Tongue (tissue), 2 donors: ENCODE measurements around the gene LSS. TPM values are rescaled to one million over a fixed set of nuclear protein-coding genes. Genes with fewer than 3 reads are reported as not detected.

Source experiments
- DNase-seq: peaks from one replicate; pipeline ENCODE4 v3.0.0-alpha.2; 2015
- total RNA-seq: library from RNA; depleted of rRNA; stranded (reverse); fragments of >200 nt; gene quantifications from one replicate; pipeline ENCODE4 v1.2.3, GENCODE V29; 2014

Gene LSS
- total RNA-seq, 1 donor from 2014 or later: 36.5 TPM

DNA sequence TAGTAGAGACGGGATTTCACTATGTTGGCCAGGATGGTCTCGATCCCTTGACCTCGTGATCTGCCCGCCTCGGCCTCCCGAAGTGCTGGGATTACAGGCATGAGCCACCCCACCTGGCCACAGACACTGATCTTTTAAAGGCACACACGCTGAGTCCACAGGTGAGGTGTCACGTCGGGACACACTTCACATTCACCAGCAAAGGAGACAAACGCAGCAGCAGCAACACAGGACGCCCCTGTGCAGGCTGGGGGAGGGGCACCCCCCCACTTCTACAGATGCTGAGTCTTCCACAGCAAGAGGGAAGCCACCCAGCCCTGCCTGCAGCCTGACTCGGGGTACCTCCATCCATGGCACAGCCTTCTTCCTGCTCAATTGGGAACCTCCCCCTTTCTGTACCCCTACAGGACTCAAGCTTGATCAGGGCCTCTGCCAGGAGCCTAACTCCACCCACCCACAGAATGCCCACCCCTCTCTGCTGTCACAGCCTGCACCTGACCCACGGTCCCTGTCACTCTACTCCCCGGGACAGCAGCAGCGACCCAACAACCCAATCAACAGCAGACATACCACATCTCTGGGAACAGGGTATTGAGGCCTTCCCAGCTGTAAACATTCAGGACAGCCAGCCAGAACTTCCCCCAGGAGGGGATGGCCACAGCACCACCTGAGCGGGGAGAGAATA, 9.5 kb downstream of the LSS start:
- DNase-seq: no peak

DNA sequence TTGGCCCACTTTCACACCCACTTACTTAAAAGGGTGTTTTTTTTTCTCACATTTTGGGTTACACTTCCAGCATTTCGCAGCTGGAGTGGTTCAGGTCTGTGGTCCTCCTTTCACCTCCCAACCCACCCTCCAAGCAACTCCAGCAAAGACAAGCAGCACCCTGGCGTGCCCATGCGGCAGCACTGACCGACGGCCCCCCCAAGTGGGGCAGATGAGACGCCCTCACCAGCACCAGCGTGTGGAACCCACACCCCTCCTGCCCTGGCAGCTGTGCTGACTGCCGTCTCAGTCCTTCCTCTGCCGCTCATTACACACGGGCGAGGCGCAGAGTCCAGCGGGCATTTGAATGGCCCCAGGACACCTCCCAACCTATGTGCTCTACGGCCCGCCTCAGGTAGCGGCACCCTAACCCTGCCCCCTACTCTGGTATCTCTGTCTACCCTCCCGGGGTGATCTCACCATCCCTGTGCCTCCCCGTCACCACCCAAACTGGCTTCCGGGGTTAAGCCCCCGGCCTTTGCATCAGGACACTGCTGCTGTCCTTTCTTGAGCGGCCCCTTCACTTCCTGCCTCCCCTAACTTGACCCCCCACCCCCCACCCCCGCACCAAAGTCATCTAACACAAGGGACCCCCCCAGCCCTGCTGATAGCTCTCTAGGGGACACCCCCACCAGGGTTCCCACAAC, 10.9 kb downstream of the LSS start:
- DNase-seq: no peak

DNA sequence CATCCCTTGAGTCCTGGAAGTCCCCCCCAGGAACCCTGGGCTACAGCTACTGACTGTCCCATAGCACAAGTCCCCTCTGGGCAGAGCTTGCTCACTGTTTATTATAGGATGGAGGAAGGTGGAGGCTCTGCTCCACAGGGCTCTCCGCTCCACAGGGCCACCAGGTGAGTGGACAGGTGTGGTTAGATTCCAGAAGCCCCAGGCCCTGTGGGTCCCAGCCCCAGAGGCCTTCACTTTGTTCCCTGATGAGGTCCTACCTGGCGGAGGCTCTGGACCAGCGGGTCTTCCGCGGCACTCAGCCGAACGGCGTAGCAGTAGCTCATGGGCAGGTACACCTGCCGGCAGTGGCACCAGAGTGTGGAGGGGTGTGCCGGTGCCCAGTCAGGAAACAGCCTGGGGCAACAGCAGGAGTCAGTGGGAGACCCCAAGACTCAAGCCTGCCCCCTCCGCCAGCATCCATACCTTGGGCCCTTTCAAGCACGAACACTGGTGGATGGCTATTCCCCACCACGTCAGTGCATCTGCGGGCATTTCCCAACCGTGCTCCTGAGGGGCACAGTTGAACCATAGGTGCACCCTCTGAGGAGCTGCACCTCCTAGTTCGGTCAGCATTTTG, 12.3 kb downstream of the LSS start:
- DNase-seq: no peak

DNA sequence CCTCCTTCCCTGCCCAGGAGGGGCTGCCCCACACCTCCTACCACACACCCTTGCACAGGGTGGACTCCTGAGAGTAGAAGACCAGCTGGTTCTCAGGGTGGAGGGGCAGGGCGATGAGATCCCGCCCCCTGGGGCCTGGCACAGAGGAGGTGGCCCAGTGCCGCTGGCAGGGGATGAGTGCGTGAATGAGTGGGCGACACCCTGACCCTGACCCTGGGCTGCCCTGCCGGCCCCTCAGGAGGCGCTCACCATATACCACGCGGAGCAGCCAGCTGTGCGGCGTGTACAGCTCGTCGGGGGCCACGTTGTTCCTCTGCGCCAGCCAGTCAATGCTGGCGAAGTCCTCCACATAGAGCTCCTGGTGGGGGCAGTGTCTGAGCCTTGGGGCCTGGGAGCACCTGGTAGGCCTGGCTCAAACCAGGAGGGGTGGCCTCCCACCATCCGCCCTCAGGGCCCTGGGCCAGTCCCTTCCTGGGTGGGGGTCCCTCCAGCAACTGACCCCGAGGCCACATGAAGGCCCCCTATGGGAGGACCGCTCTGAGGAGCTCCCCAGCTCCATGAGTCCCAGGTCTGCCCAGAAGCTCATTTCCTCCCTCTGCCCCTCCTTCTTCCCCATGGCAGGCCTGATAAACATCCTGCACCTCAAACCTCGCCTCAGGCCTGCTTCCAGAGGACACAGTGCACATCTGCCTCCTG, 13.0 kb downstream of the LSS start:
- no peak for DNase-seq

DNA sequence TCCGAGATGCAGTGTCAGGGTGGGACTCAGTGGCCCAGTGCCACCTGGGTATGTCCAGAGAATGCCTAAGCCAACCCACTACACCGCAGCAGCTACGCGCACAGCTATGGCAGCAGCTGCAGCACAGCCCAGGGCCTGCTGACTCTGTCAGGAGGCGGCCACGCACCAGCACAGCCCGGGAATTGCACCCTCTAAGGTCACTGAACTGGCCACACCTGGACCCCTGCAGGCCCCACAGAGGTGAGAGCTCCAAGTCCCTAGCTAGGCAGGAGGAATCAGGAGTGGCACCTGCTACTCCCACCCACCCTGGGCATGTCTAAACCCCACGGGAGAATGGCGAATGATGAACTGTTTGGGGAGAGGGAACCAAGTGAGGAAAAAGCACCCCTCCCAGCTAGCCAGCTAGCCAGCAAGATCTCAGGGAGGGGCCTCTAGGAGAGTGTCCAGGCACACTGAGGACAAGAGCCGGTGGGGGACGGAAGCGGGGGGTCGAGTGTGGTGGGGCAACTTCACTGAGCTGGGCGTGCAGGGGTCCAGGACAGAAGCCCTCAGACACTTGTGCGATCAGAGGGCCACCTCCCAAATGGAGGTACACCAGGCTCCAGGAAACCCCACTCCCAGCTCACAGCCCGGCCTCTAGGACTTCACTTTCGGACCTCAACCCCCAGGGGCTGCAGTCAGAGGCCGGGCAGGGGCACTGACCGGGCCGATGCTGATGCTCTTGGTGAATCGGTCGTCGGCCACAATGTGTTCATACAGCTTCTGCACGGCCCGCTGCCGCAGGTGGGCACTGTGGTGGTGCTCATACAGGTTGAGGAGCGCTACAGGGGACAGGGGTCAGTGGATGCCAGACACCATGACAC, 13.9 kb downstream of the LSS start:
- DNase-seq: no peak

DNA sequence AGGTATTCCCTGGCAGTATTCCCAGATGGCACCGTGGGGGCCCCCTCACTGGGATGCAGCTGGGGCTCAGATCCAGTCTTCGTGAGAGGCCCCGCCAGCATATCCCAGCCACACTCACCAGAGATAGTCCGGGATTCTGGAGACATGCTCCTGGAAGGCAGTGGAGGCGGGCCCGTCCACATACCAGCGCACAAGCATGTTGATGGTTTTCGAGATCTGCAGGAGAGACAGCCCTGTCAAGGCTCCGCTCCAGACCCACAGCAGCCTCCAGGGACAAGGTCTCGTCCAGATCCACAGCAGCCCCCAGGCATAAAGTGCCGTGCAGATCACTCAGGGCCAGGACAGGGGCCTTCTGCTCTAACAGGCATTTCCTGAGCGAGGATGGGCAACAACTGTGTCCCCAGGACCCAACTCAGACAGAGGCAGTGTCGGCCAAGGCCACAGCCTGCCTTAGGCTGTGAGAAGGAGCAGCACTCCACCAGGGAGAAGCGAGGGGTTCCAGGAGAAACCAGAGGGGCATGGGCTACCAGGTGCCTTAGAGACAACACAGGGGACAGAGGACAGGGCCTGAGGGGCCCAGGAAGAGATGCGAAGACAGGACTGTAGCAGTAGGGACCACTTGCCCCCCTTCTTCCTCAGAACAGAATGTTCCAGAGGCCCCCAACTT, 14.8 kb downstream of the LSS start:
- DNase-seq: no peak

DNA sequence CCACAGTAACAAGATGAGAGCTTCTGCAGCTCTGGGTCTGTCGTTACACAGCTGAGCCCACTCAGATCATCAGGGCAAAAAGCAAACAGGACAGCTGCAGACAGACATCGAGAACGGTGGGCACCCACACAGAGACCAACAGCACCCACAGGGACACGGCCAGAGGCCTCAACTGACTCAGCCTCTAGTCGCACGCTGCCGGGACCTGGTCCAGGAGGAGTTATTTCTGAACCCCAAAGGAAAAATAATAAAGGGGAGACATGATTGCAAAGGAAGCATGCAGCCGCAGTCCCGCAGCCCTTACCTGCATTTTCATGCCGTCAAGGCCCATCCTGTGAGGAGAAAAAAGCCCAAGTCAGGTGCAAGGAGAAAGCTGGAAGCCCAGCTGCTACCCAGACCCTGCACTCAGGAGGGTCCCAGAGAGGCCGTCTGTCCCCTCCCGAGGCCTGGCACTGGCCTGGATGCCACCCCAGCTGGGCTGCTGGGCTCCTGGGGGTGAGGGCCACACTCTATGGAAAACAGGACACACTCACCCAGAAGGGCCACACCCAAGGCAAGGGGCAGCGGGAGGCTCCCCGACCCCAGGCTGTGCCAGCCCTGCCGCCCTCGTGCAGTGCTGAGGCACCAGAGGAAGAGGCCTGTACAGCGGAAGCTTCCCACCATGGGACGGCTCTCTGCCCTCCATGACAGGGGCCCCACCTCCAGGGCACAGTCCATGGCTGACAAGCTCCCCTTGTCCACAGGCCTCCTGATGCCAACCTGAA, 15.7 kb downstream of the LSS start:
- DNase-seq: no peak

DNA sequence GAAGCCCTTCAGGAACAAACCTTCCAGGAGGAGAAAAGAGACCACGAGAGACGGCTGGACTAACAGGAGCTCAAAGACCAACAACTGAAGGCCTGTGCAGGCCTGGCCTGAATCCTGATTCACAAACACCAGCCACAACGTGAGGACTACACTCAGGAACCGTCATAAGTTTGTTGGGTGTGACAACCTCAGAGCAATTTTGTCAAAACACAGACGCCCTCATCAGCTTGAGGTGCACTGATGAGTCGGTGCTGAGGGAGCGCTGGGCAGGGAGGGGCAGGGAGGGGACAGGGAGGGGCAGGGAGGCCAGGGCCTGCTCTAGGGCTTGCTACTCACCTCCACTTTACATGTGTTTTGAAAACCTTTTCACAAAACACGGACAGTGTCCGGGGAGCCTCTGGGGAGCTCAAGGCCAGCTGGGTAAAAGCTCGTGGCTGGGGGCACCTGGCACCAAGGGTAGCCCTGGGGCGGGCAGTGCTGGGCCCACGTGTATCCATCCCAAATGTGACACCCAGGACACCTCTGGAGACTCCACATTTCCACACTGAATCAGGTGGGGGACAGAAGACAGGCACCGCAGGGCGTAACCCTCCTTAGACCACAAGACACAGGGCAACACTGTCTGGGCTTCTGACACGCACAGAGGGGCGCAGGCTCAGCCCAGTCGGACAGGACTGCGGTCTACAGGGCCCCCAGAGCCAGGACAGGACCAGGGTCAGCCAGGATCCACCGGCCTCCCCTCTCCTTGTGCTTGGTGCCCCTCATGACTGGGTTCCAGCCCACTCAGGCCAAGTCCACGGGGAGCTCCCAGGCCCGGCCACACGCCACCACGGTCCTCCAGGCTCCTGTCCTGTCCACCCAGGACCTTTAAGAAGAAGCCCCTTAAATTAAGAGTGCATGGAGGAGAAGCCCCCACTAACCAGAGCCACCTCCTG, 16.5 kb downstream of the LSS start:
- no peak for DNase-seq

DNA sequence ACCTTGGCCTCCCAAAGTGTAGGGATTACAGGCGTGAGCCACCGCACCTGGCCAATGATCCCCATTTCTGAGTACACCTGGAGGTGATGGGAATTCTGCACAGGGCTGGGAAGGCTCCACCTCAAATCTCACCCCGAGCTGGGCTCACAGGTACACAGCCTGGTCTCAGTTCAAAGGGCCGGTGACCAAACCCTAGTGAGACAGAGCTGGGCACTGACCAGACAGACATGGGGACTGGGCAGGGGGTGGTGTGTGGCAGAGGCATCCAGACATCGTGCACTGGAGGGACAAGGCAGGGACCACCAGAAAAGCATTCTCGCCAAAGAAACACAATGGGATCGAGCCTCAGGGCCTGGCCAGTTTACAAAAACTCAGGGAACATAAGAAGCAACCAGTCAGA, 17.2 kb downstream of the LSS start:
- DNase-seq: no peak

DNA sequence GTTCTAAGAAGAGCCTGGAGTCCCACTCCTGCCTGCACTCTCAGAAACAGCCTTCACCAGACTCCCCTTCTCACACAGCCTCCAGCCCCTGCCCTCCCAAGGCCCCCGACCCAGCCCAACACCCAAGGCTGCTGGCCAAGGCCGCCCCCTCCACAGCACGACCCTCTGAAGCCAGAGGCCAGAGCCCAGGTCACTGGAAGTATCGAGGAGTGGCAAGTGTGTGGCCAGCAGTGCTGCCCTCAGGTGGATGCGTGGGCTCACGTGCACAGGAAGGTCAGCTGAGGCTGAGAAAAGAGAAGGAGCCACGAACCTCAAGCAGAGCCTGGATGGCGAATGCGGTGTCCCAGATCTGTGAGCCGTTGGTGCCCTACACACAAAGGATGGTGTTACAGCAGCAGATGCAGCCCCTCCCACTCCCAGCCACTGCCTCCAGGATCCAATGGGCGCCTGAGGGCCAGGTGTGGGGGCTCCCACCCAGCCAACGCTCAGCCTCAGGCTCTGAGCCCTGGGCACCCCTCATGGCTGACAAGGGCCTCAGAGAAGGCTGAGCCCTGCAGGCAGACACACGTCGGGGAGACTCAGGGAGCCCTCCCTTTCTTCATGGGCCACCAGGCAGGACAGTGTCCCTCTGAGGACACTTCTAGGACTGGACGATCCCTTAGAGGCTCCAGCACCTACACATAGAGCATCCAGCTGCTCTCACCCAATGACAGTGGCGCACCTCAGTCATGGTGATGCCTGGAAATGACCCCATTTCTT, 18.0 kb downstream of the LSS start:
- DNase-seq: no peak

DNA sequence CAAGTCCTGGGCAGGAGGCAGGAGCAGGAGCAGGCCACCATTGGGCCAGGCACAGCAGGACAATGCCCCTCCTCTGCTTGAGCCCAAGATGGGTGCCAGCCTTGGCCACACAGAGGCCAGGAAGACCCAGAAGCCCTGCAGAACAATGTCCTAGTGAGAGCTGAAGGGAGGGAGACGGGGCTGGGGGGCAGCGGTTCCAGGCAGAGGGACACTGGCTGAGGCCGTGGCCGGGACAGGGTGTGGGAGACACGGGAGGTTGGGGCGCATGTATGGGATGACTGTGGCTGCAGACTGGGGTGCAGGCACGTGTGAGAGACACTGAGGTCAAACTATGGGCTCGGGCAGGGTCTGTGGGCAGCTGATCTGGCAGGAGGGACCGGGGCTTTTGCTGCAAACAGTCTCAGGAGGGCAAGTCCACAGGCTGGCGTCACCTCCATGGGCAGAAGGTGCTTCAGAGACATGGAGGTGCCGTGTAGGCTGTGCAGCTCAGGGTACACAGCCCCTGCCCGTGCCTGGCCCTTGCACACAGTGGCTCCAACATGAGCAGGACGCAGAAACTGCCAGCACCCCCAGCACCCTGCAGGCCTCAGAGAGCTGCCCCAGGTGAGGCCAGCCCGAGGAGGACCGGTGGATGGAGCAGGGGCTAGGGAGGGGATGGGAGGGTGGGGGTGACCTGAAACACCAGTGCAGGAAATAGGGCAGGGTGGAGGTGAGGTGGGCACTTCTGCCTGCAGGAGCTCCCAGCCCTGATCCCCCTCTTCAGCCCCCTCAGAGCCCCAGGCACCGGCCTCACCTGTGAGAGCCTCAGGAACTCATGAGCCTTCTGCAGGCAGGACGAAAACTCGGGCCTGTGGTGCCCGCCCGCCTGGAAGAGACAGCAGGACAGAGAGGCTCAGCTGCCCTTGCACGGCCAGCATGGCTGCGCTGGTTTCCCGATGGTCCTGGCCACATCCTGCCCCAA, 19.5 kb downstream of the LSS start:
- DNase-seq: no peak

DNA sequence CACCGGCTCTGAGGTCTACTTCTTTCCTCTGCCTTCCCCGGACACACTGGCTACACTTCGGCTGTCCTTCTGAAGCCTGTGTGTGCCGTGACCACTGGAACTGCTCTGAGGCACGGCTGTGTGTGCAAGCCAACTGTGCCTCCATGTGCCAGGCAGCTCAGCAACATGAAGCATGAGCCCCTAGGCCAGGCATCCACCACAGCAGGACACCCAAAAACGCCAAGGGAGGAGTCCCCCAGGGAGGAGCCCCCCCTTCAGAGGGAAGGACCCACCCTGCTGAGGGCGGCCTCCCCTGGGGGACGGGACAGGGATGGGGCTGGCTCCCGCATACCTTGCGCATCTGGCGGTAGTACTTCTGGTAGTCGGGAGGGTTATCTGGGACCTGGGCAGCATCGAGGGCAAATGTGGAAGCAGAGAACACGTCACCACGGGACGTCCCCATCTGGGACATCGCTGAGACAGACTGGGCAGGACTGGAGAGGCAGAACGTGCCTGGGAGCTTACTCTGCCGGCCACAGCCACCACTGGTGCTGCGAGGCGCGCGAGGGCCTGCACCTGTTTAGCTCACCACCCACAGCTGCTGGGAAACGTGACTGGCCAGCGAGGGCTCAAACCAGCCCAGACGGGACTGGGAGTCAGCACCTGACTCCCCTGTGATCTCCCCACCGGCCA, 20.5 kb downstream of the LSS start:
- no peak for DNase-seq

DNA sequence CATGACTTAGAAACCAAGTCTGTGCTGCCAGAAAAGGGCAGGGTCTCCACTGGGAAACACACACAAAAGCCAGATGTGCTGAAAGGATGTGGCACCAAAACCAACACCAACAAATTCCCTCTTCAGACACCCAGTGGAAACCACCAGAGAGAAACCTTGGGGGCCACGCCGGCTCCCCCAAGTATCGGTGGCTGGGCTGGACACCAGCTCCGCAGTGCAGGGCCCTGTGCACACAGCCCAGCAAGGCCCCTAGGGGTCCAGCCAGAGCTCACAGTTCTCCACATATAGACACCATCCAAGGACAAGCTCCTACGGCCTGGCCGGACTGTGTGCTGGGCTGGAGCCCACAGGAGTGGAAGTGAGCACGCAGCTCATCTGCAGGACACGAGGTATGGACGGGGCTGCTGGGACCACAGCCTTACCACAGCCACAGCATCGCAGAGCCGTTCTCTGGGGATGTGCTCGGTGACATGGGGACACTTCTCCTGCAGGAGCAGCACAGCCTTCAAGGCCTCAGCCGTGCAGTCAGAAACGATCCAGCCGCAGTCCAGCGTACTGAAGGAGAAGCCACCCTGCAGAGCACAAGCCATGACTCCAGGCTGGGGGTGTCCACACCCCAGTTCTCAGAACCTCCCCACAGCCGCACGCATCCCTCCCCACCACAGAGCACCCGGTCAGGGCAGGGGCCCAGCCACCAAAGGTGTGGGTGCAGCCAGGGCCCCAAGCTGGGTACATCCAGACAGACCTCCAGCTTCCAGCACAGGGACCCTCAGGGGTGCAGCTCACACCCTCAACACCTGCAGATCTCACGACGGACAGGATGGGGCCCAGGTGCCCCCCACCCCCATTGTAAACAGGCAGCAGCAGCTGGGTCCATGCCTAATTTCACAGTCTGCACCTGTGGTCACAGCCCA, 21.3 kb downstream of the LSS start:
- no peak for DNase-seq

DNA sequence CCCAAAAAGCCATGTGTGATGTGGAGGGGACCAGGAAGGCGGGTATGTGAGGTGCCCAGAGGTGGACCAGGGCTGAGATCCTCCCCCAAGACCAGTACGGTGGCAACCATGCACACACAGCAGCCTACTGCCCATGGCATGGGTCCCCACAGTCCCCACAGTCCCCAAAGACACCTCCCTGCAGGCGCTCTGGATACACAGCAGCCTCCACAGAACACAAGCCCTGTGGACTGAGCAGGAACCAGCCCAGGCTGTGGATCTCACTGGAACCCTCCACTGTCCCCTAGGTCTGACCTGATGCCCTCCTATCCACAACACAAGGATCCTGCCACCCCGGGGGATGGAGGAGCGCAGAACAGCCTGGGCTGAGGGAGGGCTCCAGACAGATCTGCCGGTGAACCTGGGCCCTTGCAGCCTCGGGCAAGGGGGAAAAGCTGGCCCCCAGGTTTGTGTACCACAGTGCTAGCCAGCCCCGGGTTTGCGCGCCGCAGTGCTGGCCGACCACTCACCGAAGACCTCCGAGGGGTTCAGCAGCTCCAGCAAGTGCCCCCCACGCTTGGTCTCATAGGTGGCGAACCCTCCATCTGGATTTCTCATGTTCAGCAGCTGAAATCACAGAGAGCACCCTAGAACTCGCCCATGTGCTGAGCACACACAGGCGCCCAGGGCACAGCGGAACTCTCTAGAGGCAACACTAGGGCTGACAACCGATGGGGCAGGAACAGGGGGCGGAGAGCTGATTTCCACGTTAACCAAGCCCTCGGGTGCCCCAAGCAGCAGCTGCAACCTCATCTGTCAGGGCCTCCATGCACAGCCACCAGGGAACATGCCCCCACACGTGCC, 22.2 kb downstream of the LSS start:
- DNase-seq: no peak

DNA sequence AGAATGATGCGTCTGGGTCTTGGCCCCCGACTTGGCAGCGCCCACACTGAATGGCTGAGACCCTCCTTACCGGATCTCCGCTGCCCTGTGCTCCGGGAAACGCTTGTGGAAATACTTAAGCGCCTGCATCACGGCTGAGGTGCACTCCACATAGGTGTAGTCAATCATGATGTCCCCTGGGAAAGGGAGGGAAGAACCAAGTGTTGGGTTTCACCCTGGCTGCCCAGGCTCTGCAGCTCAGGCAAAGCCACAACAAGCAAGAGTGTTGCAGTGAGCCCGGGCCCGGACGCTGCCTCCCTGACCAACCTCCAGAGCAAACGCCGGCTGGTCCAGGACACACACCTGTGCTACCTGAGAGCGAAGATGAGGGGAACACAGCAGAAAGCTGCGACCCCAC, 22.8 kb downstream of the LSS start:
- DNase-seq: no peak
